Stomach (tissue), 9 donors: ENCODE results near the gene STK32C. TPM values are rescaled to one million over a fixed set of nuclear protein-coding genes. Genes with fewer than 3 reads are reported as not detected.

Experiments
- DNase-seq, 2 donors: peaks; one replicate each; pipeline versions ENCODE4 v3.0.0 to v3.0.0-alpha.2; 2013 to 2019
- H3K27ac ChIP-seq, 5 donors: fragments of 200-600 bp in 4 of 5; sonication (generic) in 4 of 5; one replicate each; pipeline ENCODE4 v1.5.1; 2013 to 2019; ENCODE audit warnings: mild to moderate bottlenecking in 1 of 5, moderate library complexity in 1 of 5
- H3K27me3 ChIP-seq, 3 donors: fragments of 200-600 bp; sonication (generic); one replicate each; pipeline ENCODE4 v1.5.1; 2017 to 2019; ENCODE audit warnings: mixed run types in 1 of 3
- H3K36me3 ChIP-seq, 4 donors: fragments of 200-600 bp; sonication (generic); 1 replicate in 3 of 4; 2 replicates in 1 of 4; pipeline ENCODE4 v1.5.1; 2016 to 2019
- H3K4me1 ChIP-seq, 4 donors: fragments of 200-600 bp; sonication (generic); one replicate each; pipeline ENCODE4 v1.5.1; 2016 to 2019
- H3K4me3 ChIP-seq, 4 donors: fragments of 200-600 bp; sonication (generic) in 3 of 4; one replicate each; pipeline ENCODE4 v1.5.1; 2016 to 2019; ENCODE audit warnings: mild to moderate bottlenecking in 1 of 4
- H3K9me3 ChIP-seq, 4 donors: fragments of 200-600 bp; sonication (generic); one replicate each; pipeline ENCODE4 v1.5.1; 2016 to 2019
- CTCF ChIP-seq, 7 experiments: fragments of 450-650 bp in 4 of 7; fragments of 200-600 bp in 3 of 7; sonication (generic) in 3 of 7; IDR thresholded peaks; one replicate each; pipeline ENCODE4 v1.5.1; 2016 to 2019; ENCODE audit warnings: antibody characterized with exemption in 7 of 7, control low read depth in 2 of 7, mild to moderate bottlenecking in 1 of 7
- EP300 ChIP-seq: sonication (generic); formaldehyde crosslinking; IDR thresholded peaks from one replicate; pipeline ENCODE4 v1.6.1; 2017; ENCODE audit warnings: antibody characterized with exemption
- POLR2A ChIP-seq, 4 donors: fragments of 450-650 bp; IDR thresholded peaks; one replicate each; pipeline ENCODE4 v1.6.1; 2016; ENCODE audit warnings: antibody characterized with exemption in 4 of 4, control low read depth in 2 of 4, mild to moderate bottlenecking in 1 of 4, moderate library complexity in 1 of 4
- POLR2AphosphoS5 ChIP-seq, 3 donors: sonication (generic); formaldehyde crosslinking; IDR thresholded peaks; one replicate each; pipeline ENCODE4 v1.6.1; 2016; ENCODE audit warnings: antibody characterized with exemption in 3 of 3
- WGBS, 5 donors: extraction: QIAGEN DNeasy Blood & Tissue Kit in 3 of 5; methylation state at CpG; one replicate each; pipeline versions ENCODE4 v1.1.5 to v1.1.7; 2013 to 2018; 5-methylcytosine and 5-hydroxymethylcytosine counted together
- intact Hi-C: fragments of 100-400 bp; cut with DNase I; formaldehyde crosslinking; loops from one replicate; pipeline ENCODE4 v1.15.1; 2023; ENCODE audit warnings: low total_unique reads
- polyA plus RNA-seq, 3 donors: library from polyadenylated mRNA; stranded (reverse); fragments of 200-250 nt; gene quantifications; one replicate each; pipeline ENCODE4 v1.2.3, GENCODE V29; 2013
- total RNA-seq, 5 donors: library from RNA; depleted of rRNA; stranded (reverse); fragments of >200 nt; gene quantifications; one replicate each; pipeline versions ENCODE4 v1.1.0 to v1.2.3, GENCODE V29; 2014 to 2016
- donor health status: healthy with polysubstance abuse.
- donor health status: Bipolar disorder and iron deficiency.
- donor health status: healthy.

STK32C gene
- total and polyA plus RNA-seq, 8 donors: 1.6 to 71.0 (median 7.9) TPM; not detected in 1

DNA sequence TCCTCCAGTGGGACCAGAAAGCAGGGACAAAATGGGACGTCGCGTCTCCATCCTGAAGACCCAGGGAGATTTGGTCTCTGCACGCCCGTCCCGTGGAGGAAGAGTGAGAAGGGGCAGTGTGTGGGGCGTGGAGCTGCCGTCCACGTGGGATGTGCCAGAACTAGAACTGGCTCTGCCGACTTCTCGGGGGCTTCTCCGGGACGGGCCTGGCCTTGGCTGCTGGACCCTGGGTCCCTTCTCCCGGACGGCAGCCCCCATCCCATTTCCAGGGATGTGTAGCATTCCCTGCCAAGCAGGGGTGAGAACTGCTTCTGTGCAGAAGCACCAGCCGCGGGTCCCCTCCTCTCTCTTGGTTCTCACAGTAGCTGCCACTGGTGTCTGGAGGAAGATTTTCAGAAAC is 139.8 kb downstream of the STK32C start:
- DNase-seq: no peak
- no peak overlapping the region for H3K27ac ChIP-seq
- H3K4me1 ChIP-seq: peaks cover 7 to 11% (median 7%) of the 10 kb centered on the region in 4 donors
- peaks cover 0 to 20% (median 8%) of the 10 kb centered on the region in 4 donors for H3K36me3 ChIP-seq
- WGBS, 5 donors: 86 to 94% (median 88%) methylated on average over 16 to 17 of the region's 17 CpGs
- intact Hi-C loops: no loop called here
- no peaks in the 10 kb centered on the region for H3K9me3 ChIP-seq
- H3K27me3 ChIP-seq: peaks cover 0 to 71% (median 11%) of the 10 kb centered on the region in 3 donors
- H3K4me3 ChIP-seq: no peak overlapping the region
- no peak for TF ChIP-seq EP300
- no peak for TF ChIP-seq POLR2A (IDR thresholded peaks at IDR 0.05)
- no peak for TF ChIP-seq CTCF (IDR thresholded peaks at IDR 0.05)
- no peak for TF ChIP-seq POLR2AphosphoS5 (IDR thresholded peaks at IDR 0.05)

GRCh38 chr10:132167041-132167674 is 140.6 kb downstream of the STK32C start:
- 87 to 89% (median 89%) methylated on average over 20 to 22 of the region's 22 CpGs for WGBS, 5 donors
- intact Hi-C loops: no loop called here
- no peak for TF ChIP-seq POLR2AphosphoS5 (IDR thresholded peaks at IDR 0.05)
- no peak for TF ChIP-seq POLR2A (IDR thresholded peaks at IDR 0.05)
- no peak for TF ChIP-seq CTCF (IDR thresholded peaks at IDR 0.05)
- no peak for TF ChIP-seq EP300
- Histone ChIP-seq H3K4me3 (no peak overlapping the region), H3K27ac (no peak overlapping the region), H3K36me3 (peaks cover 0 to 20% (median 8%) of the 10 kb centered on the region in 4 donors), H3K27me3 (peaks cover 0 to 66% (median 11%) of the 10 kb centered on the region in 3 donors), H3K4me1 (peaks cover 13 to 19% (median 15%) of the 10 kb centered on the region in 4 donors), H3K9me3 (no peaks in the 10 kb centered on the region)
- DNase-seq: no peak

- peaks cover 0 to 64% (median 11%) of the 10 kb centered on the region in 3 donors for H3K27me3 ChIP-seq
- WGBS, 5 donors: 81 to 88% (median 86%) methylated on average over 23 of the region's 23 CpGs
- DNase-seq: no peak
- intact Hi-C loops: no loop called here
- H3K4me3 ChIP-seq: no peak overlapping the region
- no peaks in the 10 kb centered on the region for H3K9me3 ChIP-seq
- H3K36me3 ChIP-seq: peaks cover 0 to 20% (median 8%) of the 10 kb centered on the region in 4 donors
- no peak overlapping the region for H3K27ac ChIP-seq
- H3K4me1 ChIP-seq: peaks cover 14 to 24% (median 18%) of the 10 kb centered on the region in 4 donors
- TF ChIP-seq POLR2AphosphoS5 (IDR thresholded peaks at IDR 0.05): no peak
- TF ChIP-seq POLR2A (IDR thresholded peaks at IDR 0.05): no peak
- TF ChIP-seq CTCF (IDR thresholded peaks at IDR 0.05): no peak
- TF ChIP-seq EP300: no peak
Observed at GRCh38 chr10:132166216-132166950, 141.4 kb downstream of the STK32C start.

DNA sequence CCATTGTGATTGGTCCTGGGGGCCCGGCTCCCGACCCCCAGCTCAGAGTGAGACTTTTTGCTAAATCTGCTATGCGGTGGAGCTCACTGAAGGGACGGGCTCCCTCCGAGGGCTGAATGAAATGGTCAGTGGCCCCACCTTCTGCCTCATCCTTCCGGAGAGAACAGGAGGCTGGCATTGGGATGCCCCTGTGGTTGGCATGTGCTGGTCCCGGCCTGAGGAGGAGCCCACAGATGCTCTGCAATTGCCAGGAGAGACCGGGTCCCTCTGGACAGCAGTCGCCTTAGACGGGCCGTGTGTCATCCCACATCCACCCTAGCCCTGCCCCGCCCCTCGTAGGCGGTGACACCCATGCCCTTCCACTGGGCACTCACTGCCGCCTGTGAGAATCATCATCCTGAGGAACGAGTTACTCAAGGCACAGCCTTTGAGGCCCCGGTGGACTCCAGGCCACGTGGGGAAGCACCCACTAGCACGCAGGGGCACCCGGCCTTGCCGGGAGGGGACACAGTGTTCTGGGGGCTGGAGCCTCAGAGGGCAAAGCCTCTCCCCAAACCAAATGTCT is 142.3 kb downstream of the STK32C start:
- H3K4me3 ChIP-seq: no peak overlapping the region
- TF ChIP-seq CTCF (IDR thresholded peaks at IDR 0.05): no peak
- no peak for TF ChIP-seq POLR2A (IDR thresholded peaks at IDR 0.05)
- TF ChIP-seq POLR2AphosphoS5 (IDR thresholded peaks at IDR 0.05): no peak
- TF ChIP-seq EP300: no peak
- intact Hi-C loops: no loop called here
- WGBS, 5 donors: 86 to 91% (median 89%) methylated on average over 11 to 21 of the region's 21 CpGs
- H3K27me3 ChIP-seq: peaks cover 0 to 56% (median 11%) of the 10 kb centered on the region in 3 donors
- H3K27ac ChIP-seq: no peak overlapping the region
- H3K9me3 ChIP-seq: no peaks in the 10 kb centered on the region
- peaks cover 14 to 24% (median 18%) of the 10 kb centered on the region in 4 donors for H3K4me1 ChIP-seq
- DNase-seq: no peak
- peaks cover 0 to 20% (median 8%) of the 10 kb centered on the region in 4 donors for H3K36me3 ChIP-seq
